GM21381 (cell line): ENCODE results near the gene RIN2.
"Not testable (repeated sequence)": the region's sequence is repeated elsewhere in the genome, so short reads cannot be mapped to it uniquely, and the experiment has no call there.

Source experiments
- ATAC-seq: cut with Tn5 transposase; IDR thresholded peaks from one replicate; pipeline ENCODE4 v1.9.1; 2021; ENCODE audit warnings: mild to moderate bottlenecking, moderate library complexity; ENCODE audit not compliant: unreplicated experiment

Gene RIN2

DNA sequence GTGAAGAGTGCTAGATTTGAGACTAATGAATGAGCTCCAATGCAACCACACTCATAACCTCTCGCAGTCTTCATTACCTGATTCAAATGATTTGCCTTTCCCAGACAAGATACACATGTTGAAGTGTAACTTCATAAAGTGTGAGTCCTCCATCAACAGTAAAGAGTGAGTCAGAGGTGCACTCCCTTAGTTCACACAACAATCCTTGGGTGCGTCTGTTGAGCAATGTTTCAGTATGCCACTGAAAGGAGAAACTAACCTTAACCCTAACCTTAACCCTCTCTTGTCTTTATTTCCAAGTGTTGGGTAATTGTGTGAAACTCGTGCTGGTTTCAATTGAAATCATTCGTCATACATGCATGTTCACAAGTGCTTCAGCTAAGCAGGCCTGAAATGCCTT lies 21.0 kb upstream of the RIN2 start:
- no peak for ATAC-seq

DNA sequence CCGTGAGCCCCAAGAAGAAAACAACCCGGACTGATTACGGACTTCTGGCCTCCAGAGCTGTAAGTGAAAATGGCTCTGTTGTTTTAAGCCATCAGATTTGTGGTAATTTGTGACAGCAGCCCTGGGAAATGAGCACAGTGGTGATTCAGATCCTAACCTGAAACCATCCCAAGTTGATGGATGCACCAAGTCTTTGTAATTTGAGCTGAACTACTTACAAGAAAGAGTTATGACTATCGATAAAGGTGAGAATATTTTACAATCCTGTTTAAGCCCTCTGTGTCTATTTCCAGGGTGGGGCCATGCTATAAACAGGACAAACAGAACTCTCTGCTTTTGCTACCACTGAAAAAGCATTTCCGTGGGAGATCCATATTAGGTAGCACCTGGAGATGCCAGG lies 19.1 kb upstream of the RIN2 start:
- no peak for ATAC-seq

GRCh38 chr20:19739351-19739750 lies 18.7 kb upstream of the RIN2 start:
- no peak for ATAC-seq

- no peak for ATAC-seq
Observed at GRCh38 chr20:19740512-19740911, 17.5 kb upstream of the RIN2 start.

DNA sequence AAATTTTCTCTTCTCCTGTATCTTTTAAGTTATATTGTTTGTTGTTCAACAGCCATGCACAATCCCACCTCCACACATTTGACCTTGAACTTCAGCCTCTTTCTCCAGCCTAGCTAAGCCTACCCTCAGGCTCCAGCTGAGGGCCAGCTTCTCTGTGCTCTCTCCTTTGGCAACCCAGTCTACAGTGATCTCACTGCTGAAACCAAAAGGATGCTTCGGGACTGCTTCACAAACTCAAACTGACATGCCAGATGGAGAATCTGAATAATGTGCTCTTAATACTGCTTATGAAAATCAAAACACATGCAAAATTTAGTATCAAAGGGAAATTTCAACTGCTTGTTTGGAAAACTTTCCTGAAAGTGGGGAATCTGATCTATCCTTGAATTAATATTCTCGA lies 16.1 kb upstream of the RIN2 start:
- no peak for ATAC-seq

DNA sequence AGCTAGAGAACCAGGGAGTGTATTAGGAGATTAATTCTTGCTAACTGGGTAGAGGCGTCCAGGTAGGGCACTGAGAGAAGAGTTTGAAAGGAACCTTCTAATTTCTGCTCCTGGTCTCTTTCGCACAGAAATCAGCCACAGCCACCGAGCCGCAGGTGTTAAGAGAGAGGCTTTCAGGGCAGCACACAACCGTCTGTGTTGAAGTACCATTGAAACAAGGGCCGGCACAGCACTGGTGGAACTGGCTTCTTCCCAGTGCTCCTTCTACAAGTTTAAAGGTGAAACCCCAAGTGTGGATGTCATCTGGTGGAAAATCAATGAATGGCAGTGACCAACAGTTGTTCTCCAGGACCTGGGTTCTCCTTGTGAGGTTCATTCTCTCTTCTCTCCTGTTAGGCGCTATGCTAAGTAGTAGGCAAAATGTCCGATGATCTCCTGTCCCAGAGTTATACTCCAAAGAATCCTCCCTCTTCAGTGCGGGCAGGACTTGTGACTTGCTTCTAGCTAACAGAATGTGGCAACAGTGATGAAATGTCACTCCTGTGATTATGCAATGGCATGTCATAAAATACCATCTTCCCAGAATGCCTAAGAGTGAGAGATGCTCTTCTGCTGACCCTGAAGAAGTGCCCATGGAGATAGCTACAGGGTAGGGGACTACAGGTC lies 15.0 kb upstream of the RIN2 start:
- ATAC-seq, result no peak

- ATAC-seq, result no peak
Observed at GRCh38 chr20:19743640-19743995, 14.4 kb upstream of the RIN2 start.

- ATAC-seq, result no peak
Observed at GRCh38 chr20:19745106-19745505, 13.0 kb upstream of the RIN2 start.

DNA sequence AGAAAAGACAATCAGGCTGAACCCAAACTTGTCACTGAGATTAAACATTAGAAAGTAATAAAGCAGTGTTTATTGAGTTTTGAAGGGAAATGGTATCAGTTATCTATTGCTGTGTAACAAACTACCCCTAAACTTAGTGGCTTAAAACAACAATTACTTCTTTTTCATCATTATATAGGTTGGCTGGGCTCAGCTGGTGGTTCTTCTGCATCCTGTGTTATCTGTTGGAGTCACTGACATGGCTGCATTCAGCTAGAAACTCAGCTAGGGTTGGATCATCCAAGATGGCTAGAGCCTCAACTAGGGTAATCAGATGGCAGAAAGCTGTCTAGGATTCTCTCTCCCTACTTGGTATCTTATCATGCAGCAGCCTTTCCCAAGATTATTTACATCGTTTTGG lies 12.5 kb upstream of the RIN2 start:
- ATAC-seq, result no peak

GRCh38 chr20:19746396-19746795 lies 11.7 kb upstream of the RIN2 start:
- no peak for ATAC-seq

- ATAC-seq, result no peak
Observed at GRCh38 chr20:19747903-19748302, 10.2 kb upstream of the RIN2 start.

DNA sequence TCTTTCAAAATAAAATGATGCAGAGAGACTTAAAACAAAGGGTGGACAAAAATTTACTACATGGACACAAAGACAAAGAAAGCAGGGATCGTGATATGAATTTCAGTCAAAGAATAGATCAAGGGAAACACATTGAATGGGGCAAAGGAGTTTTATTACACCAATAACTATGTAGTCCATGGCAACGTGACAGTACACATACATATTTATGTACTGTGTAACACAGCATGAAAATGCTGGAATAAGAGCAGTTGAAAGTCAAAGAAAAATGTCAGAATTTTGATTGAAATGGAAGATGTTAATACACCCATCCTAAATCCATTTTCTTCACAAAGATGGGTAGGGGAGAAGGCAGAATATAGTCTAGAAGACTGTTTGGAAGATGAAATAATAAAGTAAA lies 9.4 kb upstream of the RIN2 start:
- ATAC-seq, result no peak

DNA sequence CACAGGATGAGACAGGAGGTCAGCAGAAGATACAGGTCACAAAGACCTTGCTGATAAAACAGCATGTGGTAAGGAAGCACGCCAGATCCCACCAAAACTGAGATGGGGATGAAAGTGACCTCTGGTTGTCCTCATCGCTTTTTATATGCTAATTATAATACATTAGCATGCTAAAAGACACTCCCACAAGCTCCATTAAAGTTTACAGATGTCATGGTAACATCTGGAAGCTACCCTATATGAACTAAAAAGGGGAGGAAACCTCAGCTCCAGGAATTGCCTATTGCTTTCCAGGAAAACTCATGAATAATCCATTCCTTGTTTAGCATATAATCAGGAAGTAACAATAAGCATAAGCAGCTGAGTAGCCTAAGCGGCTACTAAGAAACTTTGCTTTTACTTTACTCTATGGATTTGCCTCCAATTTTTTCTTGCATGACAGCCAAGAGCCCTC lies 8.4 kb upstream of the RIN2 start:
- no peak for ATAC-seq

DNA sequence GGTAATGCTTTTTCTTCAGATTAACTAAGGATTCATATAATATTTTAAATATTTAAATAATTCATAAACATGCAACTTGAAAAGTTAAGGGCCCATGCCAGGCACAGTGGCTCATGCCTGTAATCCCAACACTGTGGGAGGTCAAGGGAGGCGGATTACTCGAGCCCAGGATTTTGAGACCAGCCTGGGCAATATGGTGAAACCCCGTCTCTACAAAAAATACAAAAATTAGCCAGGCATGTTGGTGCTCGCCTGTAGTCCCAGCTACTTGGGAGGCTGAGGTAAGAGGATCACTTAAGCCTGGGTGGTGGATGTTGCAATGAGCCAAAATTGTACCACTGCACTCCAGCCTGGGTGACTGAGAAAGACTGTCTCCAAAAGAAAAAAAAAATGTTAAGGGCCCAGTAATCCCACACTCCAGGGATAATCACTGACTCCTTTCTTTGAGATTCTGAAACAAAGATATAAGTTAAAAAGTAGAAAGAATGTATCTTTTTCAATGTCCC lies 7.9 kb upstream of the RIN2 start:
- ATAC-seq, result no peak

DNA sequence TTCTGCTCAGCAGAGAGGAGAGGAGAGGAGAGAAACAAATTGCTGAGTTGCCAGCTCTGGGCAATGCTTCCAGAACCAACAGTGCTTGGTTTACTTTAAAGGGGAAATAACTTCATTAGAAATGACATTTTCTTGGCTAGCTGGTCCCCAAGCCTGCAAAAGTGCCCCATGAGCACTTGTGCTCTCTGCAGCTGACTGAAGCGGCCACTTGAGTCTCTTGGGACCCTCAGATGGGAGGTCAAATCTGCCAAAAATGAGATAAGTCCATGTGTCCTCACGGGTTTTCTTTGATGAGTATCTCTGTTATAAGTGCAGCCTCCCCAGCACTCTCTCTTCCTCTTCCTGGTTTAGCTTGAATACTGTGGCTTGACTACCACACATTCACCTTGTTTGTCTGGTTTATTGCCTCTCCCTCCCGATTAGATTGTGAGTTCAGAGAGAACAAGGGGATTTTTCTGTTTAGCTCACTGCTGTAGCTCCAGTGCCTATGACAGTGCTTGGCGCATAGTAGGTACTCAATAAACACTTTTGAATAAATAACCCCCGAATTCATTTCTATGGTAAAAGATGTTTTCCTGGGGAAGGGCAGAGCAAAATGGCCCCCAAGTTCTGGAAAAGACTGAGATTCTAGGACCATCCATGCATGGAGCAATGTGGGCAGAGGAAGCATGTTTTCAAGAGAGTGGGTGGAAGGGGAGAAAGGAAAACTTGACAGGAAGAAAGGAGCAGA lies 7.0 kb upstream of the RIN2 start:
- ATAC-seq, result no peak

GRCh38 chr20:19754201-19754600 lies 3.9 kb upstream of the RIN2 start:
- ATAC-seq, result not testable (repeated sequence)

DNA sequence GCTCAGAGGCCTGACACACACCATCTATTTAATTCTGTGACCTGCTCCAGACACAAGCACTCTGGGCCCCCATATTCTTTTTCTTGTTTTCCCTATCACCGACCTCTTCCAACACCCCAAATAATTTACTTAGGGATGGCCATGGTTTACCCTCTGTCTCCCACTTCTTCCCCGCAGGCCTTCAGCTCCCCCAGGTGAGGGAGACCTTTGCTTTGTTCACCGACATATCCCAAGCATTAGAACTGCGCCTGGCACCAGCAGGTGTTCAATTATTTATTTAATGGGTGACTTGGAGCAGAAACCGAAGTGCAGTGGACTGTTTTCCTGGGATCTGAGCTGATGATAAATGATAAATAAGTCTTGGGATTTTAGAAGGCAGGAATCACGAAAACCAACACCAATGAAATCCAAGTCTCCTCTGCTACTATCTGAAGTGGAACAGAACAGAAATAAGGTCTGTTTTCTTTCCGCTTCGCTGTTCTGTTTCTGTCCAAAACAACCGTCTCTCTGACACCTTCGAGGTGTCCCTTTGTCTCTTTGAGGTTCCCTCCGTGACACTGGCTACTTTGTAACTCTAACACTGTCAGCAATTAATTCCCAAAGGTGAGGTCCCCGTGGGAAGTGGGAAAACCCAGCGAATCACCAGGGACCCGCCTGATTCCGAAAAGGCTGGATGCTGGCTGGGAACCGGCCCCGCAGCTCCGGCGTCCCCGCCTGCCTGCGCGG lies 1.1 kb upstream of the RIN2 start:
- ATAC-seq, result no peak

DNA sequence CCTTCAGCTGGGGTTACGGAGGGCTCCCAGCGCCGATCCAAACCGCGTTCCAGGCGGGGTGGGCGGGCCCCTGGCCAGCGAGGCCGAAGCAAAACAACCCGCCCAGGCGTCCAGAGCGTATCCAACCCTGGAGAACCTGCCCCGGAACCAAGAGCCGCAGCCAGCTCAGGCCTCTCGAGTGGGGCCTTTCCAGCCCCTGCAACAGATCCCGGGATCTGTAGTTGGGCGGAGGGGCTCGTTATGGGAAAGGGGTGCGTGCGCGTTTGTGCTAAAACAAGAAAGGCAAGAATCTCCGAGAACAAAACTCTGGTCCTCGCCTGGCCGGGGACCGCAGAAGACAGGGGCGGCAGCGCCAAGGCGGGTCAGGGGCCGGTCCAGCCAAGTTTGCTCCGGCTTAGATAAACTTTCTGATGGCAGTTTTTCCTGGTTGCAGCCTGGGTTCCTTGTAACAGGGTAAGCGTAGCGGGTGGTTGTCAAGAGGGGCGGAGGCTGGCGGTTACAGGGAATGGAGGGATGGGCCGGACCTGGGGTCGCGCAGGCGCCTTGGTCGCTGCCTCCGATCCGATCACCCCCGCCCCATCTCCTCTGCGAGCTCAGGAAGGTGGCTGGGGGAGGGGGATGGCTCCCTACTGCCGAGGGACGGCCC lies 448 bp upstream of the RIN2 start:
- no peak for ATAC-seq

DNA sequence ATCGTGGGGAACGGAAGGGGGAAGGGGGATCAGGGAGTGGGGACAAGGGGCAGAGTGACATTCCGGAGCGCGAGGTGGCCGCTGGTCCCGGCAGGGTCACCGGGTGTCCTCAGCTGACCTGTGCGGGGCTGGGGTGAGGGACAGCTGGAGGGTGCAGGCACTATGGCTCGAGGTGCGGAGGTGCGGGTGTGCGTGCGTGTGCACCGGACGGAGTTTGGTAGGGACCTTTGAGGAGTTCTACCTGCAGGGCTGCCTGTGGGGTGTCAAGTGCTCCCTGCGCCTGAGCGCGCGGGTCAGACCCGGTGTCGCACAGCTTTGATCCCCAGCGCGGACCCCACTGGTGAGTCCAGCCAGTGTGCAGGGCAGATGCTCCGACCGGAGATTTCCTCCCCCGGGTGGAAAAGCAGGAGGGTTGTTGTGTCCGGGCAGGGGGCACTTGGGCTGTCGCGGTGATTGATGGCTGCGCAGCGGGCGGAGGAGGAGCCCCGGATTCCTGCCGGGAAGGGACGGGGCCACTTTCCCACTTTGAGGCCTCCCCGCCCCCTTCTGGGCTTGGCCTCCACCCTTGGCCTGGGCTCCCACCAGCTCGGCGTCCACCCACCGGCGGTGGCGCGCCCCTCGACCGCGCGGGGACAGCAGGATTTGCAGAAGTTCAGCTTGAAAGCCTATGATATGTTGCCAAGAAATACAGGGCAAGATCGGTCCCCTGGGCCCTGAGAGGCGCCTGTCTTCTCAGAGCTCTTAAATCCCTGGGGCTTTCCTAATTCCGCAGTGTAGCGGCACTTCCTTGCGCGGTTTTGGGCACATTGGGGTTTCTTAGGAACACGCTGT lies 658 bp downstream of the RIN2 start:
- ATAC-seq, result no peak

DNA sequence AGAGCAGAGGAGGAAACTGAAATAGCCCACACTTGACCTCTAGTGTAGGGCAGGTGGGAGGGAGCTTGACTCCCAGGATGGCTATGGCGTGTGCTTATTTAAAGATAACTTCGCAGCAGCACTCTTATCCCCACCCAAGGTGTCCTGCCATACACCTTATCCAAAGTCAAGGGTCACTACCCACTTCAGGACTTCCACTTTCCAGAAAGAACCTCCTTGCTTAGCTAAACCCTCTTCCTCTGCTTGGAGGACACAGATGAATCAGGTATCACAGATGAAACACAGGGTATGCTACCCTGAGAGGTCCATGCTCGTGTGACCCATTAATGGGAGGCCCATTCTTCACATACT lies 2.3 kb downstream of the RIN2 start:
- no peak for ATAC-seq

DNA sequence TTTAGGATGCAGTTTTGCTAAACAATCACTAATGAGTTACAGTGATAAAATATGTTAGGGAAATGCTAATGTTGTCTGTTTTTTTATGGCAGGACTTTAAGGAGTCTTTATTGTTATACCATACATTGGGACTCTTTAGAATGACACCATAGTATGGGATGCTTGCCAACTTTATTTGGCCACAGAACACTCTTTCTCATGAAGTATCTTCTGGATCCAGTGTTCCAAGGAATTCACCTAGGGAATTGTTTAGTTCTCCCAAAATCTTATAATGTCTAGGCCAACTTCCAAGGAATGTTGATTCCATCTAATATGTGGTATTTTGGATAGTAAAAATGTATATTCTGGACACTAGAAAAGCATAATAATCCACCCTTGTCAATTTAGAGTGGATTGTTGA lies 3.3 kb downstream of the RIN2 start:
- ATAC-seq, result no peak
